ENCODE results near the gene NDUFS4.
"Not testable (repeated sequence)": the region's sequence is repeated elsewhere in the genome, so short reads cannot be mapped to it uniquely, and the experiment has no call there.

NDUFS4 gene

DNA sequence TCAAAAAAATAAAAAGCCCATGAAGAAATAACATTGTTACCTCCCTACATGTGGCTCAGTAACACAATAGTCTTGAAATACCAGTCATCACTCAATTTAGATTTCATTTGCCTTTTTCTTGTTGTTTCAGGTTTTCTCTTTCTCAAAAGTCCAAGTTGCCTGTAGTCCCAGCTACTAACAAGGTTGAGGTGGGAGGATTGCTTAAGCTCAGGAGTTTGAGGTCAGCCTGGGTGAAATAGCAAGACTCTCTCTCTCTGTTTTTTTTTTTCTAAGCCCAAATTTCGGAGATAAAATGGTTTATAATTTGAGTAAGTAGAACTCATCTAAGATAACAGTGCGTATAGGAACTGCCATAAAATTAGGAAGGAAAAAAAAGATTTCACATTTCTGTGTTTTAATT lies 17.5 kb upstream of the NDUFS4 start:
- H3K4me3 ChIP-seq (ENCODE audit: low read depth, low read length) = no peak overlapping the region

GRCh38 chr5:53543401-53543800 lies 17.0 kb upstream of the NDUFS4 start:
- H3K4me3 ChIP-seq (ENCODE audit: low read depth, low read length) = no peak overlapping the region
- TF ChIP-seq, protein P1, sequence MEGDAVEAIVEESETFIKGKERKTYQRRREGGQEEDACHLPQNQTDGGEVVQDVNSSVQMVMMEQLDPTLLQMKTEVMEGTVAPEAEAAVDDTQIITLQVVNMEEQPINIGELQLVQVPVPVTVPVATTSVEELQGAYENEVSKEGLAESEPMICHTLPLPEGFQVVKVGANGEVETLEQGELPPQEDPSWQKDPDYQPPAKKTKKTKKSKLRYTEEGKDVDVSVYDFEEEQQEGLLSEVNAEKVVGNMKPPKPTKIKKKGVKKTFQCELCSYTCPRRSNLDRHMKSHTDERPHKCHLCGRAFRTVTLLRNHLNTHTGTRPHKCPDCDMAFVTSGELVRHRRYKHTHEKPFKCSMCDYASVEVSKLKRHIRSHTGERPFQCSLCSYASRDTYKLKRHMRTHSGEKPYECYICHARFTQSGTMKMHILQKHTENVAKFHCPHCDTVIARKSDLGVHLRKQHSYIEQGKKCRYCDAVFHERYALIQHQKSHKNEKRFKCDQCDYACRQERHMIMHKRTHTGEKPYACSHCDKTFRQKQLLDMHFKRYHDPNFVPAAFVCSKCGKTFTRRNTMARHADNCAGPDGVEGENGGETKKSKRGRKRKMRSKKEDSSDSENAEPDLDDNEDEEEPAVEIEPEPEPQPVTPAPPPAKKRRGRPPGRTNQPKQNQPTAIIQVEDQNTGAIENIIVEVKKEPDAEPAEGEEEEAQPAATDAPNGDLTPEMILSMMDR (IDR thresholded peaks at IDR 0.05; ENCODE audit: borderline replicate concordance, insufficient read depth, low read depth, low read length) = no peak

More for the DNA sequence above, 17.5 kb upstream of the NDUFS4 start:
- TF ChIP-seq, protein P1 (IDR thresholded peaks at IDR 0.05; ENCODE audit: borderline replicate concordance, insufficient read depth, low read depth, low read length) = no peak

DNA sequence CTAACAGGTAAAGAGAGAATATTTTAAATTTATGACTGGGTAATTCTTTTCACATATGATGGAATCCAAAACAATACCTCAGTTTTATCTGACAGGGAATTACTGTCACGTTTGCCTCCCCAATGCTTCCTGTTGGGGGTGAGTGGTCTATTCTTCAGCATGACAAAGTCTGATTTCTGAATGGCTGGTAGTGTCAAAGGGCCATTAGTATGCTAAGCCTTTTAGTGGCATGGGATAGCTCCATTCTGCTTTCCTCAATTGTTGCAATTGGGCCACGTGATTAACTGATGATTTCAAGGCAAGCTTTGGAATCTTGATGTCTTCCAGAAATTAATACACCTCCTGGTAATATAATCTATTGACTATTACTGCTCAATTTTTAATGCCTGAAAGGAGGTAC lies 14.7 kb upstream of the NDUFS4 start:
- H3K4me3 ChIP-seq (ENCODE audit: low read depth, low read length) = no peak overlapping the region
- TF ChIP-seq, protein P1 (IDR thresholded peaks at IDR 0.05; ENCODE audit: borderline replicate concordance, insufficient read depth, low read depth, low read length) = no peak

DNA sequence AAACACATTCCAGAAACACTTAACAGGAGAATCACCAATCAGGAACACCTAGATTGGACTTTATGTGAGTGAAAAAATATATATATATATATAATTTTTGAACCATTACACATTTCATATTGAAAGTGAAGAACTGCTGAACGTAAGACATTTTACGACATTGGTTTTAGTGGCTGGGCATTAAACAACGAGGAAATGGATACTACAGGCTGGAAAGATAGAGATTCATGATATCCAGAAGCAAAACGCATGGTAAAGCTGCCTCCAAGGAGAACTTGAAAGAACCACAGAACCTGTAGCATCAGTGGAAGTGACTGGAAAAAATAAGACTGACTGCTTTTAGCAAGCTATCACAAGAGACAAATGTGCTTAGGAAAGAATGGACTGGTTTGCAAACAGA lies 13.2 kb upstream of the NDUFS4 start:
- H3K4me3 ChIP-seq (ENCODE audit: low read depth, low read length) = no peak overlapping the region
- TF ChIP-seq, protein P1 (IDR thresholded peaks at IDR 0.05; ENCODE audit: borderline replicate concordance, insufficient read depth, low read depth, low read length) = no peak

DNA sequence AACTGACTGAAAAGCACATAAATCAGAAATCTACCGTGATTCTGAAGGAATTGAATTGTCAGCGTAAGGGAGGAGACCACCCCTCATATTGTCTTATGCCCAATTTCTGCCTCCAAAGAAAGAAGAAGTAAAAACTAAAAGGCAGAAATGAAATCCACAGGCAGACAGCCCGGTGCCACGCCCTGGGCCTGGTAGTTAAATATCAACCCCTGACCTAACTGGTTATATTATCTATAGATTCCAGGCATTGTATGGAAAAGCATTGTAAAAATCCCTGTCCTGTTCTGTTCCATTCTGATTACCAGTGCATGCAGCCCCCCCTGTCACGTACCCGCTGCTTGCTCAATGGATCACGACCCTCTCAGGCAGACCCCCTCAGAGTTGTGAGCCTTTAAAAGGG lies 11.9 kb upstream of the NDUFS4 start:
- H3K4me3 ChIP-seq (ENCODE audit: low read depth, low read length) = not testable (repeated sequence)

GRCh38 chr5:53549792-53550191 lies 10.6 kb upstream of the NDUFS4 start:
- H3K4me3 ChIP-seq (ENCODE audit: low read depth, low read length) = no peak overlapping the region
- TF ChIP-seq, protein P1 (IDR thresholded peaks at IDR 0.05; ENCODE audit: borderline replicate concordance, insufficient read depth, low read depth, low read length) = no peak

DNA sequence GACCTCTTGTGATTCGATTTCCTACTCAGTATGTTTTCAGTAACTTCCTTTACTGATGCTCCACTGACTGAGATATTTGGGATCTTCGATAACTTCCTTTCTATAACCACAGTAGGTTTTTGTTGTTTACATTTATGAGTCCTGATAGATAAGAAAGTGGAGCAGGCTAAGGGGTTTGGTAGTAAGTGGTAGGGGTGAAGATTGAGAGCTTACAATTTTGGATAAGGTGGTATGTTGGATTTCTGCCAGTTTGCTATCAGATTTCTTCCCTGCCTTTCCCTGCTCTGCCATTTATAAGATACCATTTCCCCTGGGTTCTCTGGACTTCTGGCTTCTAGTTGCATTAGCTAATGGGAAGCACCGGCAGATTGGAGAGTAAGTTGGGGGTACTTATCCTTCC lies 7.9 kb upstream of the NDUFS4 start:
- H3K4me3 ChIP-seq (ENCODE audit: low read depth, low read length) = no peak overlapping the region
- TF ChIP-seq, protein P1 (IDR thresholded peaks at IDR 0.05; ENCODE audit: borderline replicate concordance, insufficient read depth, low read depth, low read length) = no peak

- TF ChIP-seq, protein P1 (IDR thresholded peaks at IDR 0.05; ENCODE audit: borderline replicate concordance, insufficient read depth, low read depth, low read length) = no peak
Observed at GRCh38 chr5:53554444-53554843, 6.0 kb upstream of the NDUFS4 start.

More at GRCh38 chr5:53554444-53554843, 6.0 kb upstream of the NDUFS4 start:
- H3K4me3 ChIP-seq (ENCODE audit: low read depth, low read length) = no peak overlapping the region

Data from GM12875 (cell line).